Progenitor cell of endocrine pancreas (in vitro differentiated cells): ENCODE results near the gene FOXP1. TPM values are rescaled to one million over a fixed set of nuclear protein-coding genes. Genes with fewer than 3 reads are reported as not detected.
A peak's percentile ranks its signal among the peaks of the same experiment; 100 is the strongest.

Source experiments
- DNase-seq: peaks from one replicate; pipeline ENCODE4 v3.0.0; 2021; ENCODE audit warnings: low spot score; ENCODE audit not compliant: unreplicated experiment
- H3K27ac Mint-ChIP-seq: 2 replicates; pipeline ENCODE4 v1.8.0; 2021; ENCODE audit warnings: mild to moderate bottlenecking, moderate library complexity, mixed read lengths
- H3K27me3 Mint-ChIP-seq: 2 replicates; pipeline ENCODE4 v1.8.0; 2021; ENCODE audit warnings: mixed read lengths
- H3K36me3 Mint-ChIP-seq: 2 replicates; pipeline ENCODE4 v1.8.0; 2022; ENCODE audit warnings: mixed read lengths; ENCODE audit not compliant: insufficient read depth
- H3K4me1 Mint-ChIP-seq: 2 replicates; pipeline ENCODE4 v1.8.0; 2021; ENCODE audit warnings: low read depth, mixed read lengths
- H3K4me3 Mint-ChIP-seq: 2 replicates; pipeline ENCODE4 v1.8.0; 2021; ENCODE audit warnings: low read depth, mild to moderate bottlenecking, moderate library complexity, mixed read lengths
- H3K9me3 Mint-ChIP-seq: 2 replicates; pipeline ENCODE4 v1.8.0; 2021; ENCODE audit warnings: low read depth, mixed read lengths
- CTCF ChIP-seq: fragments of 200-600 bp; sonication (generic); IDR thresholded peaks from one replicate; pipeline ENCODE4 v1.5.0; 2021; ENCODE audit warnings: antibody characterized with exemption, mild to moderate bottlenecking; ENCODE audit not compliant: unreplicated experiment
- total RNA-seq: library from RNA; stranded (reverse); gene quantifications from 2 replicates; pipeline ENCODE4 v1.2.1, GENCODE V29; 2021

The FOXP1 gene
- total RNA-seq, 1 donor from 2014 or later = 242 TPM

DNA sequence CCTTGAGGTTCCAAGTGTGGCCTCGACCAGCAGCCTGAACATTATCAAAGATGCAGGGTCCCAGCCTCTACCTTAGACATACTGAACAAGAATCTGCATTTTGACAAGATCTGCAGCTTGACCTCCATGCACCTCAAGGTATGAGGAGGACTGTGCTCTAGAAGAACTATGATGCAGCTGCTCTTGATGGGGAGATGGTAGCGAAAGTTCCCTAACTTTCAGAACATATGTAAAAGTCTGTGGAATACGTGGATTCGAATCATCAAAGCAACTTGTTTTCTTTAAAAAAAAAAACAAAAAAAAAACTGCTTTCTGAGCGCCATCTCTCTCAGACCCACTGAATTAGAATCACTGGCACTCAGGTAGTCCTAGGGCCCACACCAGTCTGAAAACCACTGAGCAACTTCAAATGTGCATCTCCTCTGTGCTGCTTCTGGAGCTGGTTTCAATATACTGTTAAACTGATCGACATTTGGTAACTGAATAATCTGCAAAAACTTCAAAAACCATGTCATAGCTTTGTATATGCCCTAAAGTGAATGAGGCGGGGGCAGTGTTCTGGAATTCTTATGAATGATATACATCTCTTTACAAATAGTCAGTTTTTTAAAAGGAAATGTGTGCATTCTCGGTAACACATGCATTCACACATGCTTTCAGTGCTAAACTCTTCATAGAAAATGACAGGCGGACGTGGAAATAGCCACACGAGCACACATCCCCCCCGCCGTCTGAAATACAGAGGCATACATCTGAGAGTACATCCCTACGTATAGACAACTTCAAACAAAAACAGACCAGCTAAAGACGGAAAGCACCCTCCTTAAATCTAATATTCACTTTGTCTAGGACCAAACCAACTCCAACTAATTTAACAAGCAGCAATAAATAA is 128.8 kb downstream of the FOXP1 start:
- no peaks in the 10 kb centered on the region for H3K9me3 Mint-ChIP-seq
- H3K27ac Mint-ChIP-seq = no peak overlapping the region
- no peak for TF ChIP-seq CTCF
- no peak overlapping the region for H3K4me3 Mint-ChIP-seq
- H3K36me3 Mint-ChIP-seq = no peaks in the 10 kb centered on the region
- H3K4me1 Mint-ChIP-seq = peaks cover 74% of the 10 kb centered on the region
- DNase-seq = no peak
- no peaks in the 10 kb centered on the region for H3K27me3 Mint-ChIP-seq

GRCh38 chr3:71453822-71454511 is 129.6 kb downstream of the FOXP1 start:
- no peak for TF ChIP-seq CTCF
- no peak for DNase-seq
- peak overlapping the region; percentile 39 for H3K4me3 Mint-ChIP-seq
- H3K27ac Mint-ChIP-seq = peak overlapping the region; percentile 76
- H3K9me3 Mint-ChIP-seq = no peaks in the 10 kb centered on the region
- no peaks in the 10 kb centered on the region for H3K27me3 Mint-ChIP-seq
- no peaks in the 10 kb centered on the region for H3K36me3 Mint-ChIP-seq
- H3K4me1 Mint-ChIP-seq = peaks cover 74% of the 10 kb centered on the region

- no peak for DNase-seq
- no peaks in the 10 kb centered on the region for H3K36me3 Mint-ChIP-seq
- H3K4me1 Mint-ChIP-seq = peaks cover 74% of the 10 kb centered on the region
These were observed 130.2 kb downstream of the FOXP1 start for GRCh38 chr3:71453319-71453718.

DNA sequence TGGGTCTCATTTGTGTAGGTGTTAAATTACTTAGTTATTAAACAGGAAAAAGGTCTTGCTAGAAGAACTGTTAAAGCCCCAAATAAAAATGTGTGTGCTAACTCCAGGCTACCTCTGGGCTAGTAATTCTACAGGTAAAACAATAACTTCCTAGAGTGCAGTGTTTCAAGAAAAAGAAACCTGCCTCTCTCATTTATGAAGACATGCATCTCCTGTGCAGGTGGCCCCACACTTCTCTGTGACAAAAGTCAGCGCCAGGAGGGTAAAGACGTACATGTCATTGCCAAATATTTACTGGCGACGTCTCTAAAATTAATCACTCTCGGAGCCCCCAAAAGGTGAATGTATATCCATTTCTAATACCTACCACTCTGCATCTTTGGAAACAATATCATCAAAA is 131.7 kb downstream of the FOXP1 start:
- peaks cover 63% of the 10 kb centered on the region for H3K4me1 Mint-ChIP-seq
- DNase-seq = no peak
- H3K36me3 Mint-ChIP-seq = no peaks in the 10 kb centered on the region
- TF ChIP-seq CTCF = no peak
- no peaks in the 10 kb centered on the region for H3K27me3 Mint-ChIP-seq
- peak overlapping the region; percentile 6 for H3K4me3 Mint-ChIP-seq
- no peaks in the 10 kb centered on the region for H3K9me3 Mint-ChIP-seq
- peak overlapping the region; percentile 79 for H3K27ac Mint-ChIP-seq

More at GRCh38 chr3:71453319-71453718, 130.2 kb downstream of the FOXP1 start:
- no peaks in the 10 kb centered on the region for H3K9me3 Mint-ChIP-seq
- H3K27ac Mint-ChIP-seq = peak overlapping the region; percentile 47
- no peaks in the 10 kb centered on the region for H3K27me3 Mint-ChIP-seq
- no peak for TF ChIP-seq CTCF
- no peak overlapping the region for H3K4me3 Mint-ChIP-seq

- no peak for TF ChIP-seq CTCF
- Mint-ChIP-seq H3K4me3 (no peak overlapping the region), H3K27ac (no peak overlapping the region), H3K9me3 (no peaks in the 10 kb centered on the region), H3K4me1 (peaks cover 56% of the 10 kb centered on the region), H3K36me3 (no peaks in the 10 kb centered on the region), H3K27me3 (no peaks in the 10 kb centered on the region)
- DNase-seq = no peak
These were observed 132.5 kb downstream of the FOXP1 start for GRCh38 chr3:71451060-71451459.
